PC-9 (cell line): ENCODE measurements around the gene RGS7.

Experiments
- EZH2 ChIP-seq: fragments of 200-600 bp; sonication (generic); IDR thresholded peaks from 2 replicates; pipeline ENCODE4 v1.8.0; 2017; ENCODE audit warnings: antibody characterized with exemption, low read depth
- TF ChIP-seq, protein P1 (sequence below): fragments of 200-600 bp; sonication (generic); conservative IDR thresholded peaks from 2 replicates; pipeline ENCODE4 v1.6.1; 2017; ENCODE audit warnings: mixed run types, antibody characterized with exemption, mild to moderate bottlenecking, moderate library complexity

DNA sequence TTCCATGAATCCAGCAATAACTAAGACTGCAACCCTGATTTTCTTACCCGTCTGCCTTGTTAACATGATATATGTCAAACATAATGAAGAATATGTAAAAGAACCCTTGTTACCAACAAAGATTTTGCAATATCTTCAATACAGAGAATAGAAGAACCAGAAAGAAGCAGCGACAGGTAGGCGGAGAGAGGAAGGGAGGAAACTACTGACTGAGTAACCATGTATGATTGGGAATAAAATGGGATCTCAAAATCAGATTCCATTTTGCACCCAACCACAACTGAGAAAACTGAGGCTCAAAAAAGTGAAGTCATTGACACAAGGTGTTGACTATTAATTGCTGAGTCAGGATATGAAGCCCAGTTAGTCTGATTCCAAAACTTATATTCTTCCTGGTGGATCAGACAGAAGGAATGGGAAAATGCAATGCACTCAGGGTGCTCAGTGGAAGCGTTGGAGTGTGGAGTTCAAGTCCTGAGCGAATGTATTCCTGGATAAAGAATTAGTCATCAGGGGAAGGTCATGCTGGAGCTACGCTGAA, 451.7 kb downstream of the RGS7 start:
- TF ChIP-seq, protein P1, sequence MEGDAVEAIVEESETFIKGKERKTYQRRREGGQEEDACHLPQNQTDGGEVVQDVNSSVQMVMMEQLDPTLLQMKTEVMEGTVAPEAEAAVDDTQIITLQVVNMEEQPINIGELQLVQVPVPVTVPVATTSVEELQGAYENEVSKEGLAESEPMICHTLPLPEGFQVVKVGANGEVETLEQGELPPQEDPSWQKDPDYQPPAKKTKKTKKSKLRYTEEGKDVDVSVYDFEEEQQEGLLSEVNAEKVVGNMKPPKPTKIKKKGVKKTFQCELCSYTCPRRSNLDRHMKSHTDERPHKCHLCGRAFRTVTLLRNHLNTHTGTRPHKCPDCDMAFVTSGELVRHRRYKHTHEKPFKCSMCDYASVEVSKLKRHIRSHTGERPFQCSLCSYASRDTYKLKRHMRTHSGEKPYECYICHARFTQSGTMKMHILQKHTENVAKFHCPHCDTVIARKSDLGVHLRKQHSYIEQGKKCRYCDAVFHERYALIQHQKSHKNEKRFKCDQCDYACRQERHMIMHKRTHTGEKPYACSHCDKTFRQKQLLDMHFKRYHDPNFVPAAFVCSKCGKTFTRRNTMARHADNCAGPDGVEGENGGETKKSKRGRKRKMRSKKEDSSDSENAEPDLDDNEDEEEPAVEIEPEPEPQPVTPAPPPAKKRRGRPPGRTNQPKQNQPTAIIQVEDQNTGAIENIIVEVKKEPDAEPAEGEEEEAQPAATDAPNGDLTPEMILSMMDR, result no peak
- no peak for TF ChIP-seq EZH2
